Choroid plexus epithelial cell (primary cell): ENCODE results near the gene TP63.

Source experiments
- DNase-seq: peaks from one replicate; pipeline ENCODE4 v3.0.0-alpha.2; 2010; ENCODE audit warnings: low read depth
- H3K4me3 ChIP-seq: 2 replicates; pipeline ENCODE4 v1.5.1; 2011; ENCODE audit warnings: low read depth, mild to moderate bottlenecking, control low read depth, low read length, moderate library complexity
- TF ChIP-seq, protein P1 (sequence below): conservative IDR thresholded peaks from 2 replicates; pipeline ENCODE4 v1.5.1; 2011; ENCODE audit warnings: low read depth, mild to moderate bottlenecking, control low read depth, inconsistent platforms, low read length, moderate library complexity

The TP63 gene

DNA sequence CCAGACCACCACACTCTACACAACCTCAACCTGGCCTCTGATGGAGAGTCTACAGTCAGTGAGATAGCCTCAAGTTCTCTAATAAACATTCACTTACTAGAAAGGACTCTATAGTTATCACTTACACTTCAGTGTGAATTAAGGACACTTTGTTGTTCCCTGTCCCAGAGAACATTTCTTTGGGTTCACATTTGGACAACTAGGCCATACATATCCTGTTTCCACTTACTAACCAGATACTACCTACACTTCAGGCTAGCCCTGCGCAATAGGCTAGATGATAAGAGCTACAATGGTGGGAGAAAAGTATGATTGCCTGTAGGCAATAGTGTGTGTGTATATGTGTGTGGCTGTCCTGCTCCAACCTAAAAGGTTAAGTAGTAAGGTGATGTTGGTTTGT is 72.7 kb downstream of the TP63 start:
- no peak overlapping the region for H3K4me3 ChIP-seq
- DNase-seq = no peak
- TF ChIP-seq, protein P1, sequence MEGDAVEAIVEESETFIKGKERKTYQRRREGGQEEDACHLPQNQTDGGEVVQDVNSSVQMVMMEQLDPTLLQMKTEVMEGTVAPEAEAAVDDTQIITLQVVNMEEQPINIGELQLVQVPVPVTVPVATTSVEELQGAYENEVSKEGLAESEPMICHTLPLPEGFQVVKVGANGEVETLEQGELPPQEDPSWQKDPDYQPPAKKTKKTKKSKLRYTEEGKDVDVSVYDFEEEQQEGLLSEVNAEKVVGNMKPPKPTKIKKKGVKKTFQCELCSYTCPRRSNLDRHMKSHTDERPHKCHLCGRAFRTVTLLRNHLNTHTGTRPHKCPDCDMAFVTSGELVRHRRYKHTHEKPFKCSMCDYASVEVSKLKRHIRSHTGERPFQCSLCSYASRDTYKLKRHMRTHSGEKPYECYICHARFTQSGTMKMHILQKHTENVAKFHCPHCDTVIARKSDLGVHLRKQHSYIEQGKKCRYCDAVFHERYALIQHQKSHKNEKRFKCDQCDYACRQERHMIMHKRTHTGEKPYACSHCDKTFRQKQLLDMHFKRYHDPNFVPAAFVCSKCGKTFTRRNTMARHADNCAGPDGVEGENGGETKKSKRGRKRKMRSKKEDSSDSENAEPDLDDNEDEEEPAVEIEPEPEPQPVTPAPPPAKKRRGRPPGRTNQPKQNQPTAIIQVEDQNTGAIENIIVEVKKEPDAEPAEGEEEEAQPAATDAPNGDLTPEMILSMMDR = no peak

DNA sequence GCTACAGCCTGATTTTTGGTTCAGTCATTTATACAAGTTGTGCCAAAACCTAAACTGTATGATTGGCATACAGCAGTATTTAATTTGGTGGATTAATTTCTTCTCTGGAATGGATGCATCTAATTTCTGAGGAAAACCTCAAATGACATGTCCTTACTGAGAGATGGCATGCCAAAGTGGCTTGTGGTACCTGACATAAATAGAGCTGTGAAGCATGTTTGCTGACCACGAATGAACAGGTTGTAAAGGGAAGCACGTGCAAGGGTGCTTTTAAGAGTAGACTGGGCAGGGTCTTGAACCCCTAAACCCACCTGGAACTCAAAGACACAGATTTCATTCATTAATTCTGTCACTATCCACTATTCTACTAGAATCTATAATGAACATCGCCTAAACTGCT is 77.2 kb downstream of the TP63 start:
- no peak for DNase-seq
- H3K4me3 ChIP-seq = no peak overlapping the region
- TF ChIP-seq, protein P1 = no peak

DNA sequence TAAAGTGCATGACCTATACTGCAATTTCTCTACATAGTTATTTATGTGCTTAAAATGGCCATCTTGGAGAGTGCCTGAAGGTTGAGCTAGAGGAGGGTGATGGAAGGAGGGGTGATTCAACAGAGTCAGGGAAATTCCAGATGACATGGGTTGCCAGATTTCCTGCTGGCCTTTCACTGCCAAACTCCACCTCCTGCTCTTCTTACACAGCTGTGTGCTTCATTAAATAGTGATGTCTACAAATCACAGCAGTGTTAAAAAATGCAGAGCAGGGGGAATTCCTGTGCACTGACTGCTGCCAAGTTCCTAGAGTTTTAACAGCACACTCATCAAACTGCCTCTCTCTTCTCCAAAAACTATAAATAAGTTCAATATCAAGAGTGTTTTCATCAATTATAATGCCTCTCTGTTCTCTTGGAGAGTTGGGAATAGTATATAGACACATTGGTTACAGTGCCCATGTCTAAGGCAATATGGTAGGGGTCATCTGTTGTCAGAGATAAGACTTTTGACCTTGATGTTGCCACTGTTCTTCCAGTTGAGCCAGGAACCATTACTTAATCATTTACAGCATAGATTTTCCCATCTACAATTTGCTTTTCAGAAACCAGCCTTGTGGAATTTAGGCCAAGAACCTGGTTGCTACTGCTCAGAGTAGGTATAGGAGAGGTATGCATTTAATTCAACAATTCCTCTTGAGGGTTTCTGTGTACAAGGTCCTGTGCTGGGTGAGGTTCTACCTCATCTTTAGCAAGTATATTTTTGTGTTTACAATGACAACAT is 79.6 kb downstream of the TP63 start:
- H3K4me3 ChIP-seq = no peak overlapping the region
- TF ChIP-seq, protein P1 = no peak
- peak; percentile 98 for DNase-seq

DNA sequence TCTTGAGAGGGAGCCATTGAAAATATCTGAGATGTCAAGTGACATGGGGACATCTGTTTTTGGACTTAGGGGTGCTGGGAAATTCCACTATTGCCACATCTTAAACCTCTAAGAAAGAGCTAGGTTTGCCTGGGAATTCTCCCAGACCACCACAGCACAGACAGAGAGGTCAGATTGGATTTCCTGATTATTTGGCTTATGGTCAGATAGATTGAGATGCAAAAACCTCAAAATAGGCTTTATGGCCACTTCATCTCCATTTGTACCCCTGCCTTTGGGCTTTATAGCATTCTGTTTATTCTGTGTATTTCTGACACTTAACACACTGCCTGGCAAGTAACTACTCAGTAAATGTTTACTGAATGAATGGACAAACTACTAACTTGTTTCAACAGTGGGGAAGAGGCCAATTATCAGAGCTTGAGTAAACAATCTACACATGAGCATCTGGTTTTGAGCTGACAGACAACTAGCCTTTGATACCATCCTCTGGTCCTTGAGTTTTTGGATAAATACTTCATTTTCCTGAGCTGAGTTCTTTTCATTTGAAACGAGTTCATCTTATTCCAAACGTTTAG is 81.8 kb downstream of the TP63 start:
- H3K4me3 ChIP-seq = no peak overlapping the region
- DNase-seq = no peak
- TF ChIP-seq, protein P1 = no peak

DNA sequence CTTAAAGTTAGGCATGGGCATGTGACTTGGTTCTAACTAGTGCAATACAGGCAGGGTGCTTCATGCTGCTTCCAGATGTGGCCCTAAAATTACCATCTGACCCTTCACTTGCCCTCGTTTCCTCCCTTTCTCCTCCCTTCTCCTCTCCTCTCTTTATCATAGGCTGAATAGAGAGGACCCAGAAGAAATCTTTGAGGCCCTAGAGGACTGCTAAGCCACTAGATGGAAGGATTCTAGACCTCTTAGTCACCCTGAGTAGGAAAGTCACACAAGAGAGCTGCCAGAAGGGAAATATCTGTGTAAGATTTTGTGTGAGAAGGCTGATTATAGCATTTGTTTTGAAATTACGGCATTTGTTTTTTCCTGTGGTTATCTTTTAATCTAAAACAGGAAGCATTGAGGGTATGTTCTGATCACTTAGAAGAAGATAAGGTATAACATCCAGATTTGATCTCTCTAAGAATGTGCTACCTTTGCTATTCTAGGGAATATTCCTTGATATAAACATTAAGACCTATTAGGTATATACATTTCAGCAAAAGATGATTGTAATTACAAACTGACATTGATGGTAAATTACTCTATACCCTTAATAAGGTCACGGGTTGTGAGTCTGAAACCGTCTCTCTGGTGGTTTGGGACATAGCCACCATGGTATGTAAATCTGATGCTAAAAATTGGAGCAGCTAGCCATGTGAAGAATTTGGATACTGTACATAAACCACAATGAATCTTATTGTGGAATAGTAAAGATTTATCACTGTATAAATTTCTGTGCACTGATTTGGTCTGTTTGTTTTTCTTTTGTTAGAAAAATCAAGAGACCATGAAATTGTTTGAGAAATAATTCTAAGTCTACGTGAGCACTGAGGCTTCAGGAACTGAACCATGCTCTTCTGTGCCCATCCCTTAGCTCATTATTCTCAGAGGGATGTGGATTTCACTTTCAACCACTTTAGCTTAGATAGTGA is 84.1 kb downstream of the TP63 start:
- TF ChIP-seq, protein P1 = peak; percentile 12
- H3K4me3 ChIP-seq = no peak overlapping the region
- DNase-seq = peak; percentile 94

DNA sequence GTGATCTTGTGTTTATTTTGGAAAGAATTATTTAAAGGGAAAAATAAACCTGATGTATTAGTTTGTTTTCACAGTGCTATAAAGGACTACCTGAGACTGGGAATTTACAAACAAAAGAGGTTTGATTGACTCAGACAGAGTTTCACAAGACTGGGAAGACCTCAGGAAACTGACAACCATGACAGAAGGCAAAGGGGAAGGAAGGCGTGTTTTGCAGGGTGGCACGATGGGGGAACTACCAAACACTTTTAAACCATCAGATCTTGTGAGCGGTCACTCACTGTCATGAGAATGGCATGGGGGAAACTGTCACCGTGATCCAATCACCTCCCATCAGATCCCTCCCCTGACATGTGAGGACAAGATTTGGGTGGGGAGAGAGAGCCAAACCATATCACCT is 87.0 kb downstream of the TP63 start:
- DNase-seq = no peak
- TF ChIP-seq, protein P1 = no peak
- H3K4me3 ChIP-seq = no peak overlapping the region
